Upper lobe of left lung (tissue), 6 donors: Measurements from ENCODE around the gene AFAP1L1. TPM values are rescaled to one million over a fixed set of nuclear protein-coding genes. Genes with fewer than 3 reads are reported as not detected.

Source experiments
- ATAC-seq, 2 donors: fragments of 200-7000 bp; cut with Tn5 transposase; one replicate each; pipeline ENCODE4 v1.9.1; 2022; ENCODE audit warnings: mild to moderate bottlenecking in 2 of 2, moderate library complexity in 2 of 2; ENCODE audit not compliant: low FRiP score in 2 of 2
- DNase-seq, 2 donors: peaks; one replicate each; pipeline ENCODE4 v3.0.0-alpha.2; 2019 to 2020
- H3K27ac ChIP-seq, 4 donors: fragments of 200-600 bp; sonication (generic); one replicate each; pipeline ENCODE4 v1.5.1; 2016 to 2019
- H3K27me3 ChIP-seq, 4 donors: fragments of 200-600 bp; sonication (generic); one replicate each; pipeline ENCODE4 v1.5.1; 2017 to 2019
- H3K36me3 ChIP-seq, 4 donors: fragments of 200-600 bp; sonication (generic); one replicate each; pipeline ENCODE4 v1.5.1; 2016 to 2019
- H3K4me1 ChIP-seq, 4 donors: fragments of 200-600 bp; sonication (generic); one replicate each; pipeline ENCODE4 v1.5.1; 2018 to 2019
- H3K4me3 ChIP-seq, 4 donors: fragments of 200-600 bp; sonication (generic); one replicate each; pipeline ENCODE4 v1.5.1; 2017 to 2019; ENCODE audit warnings: mild to moderate bottlenecking in 2 of 4, moderate library complexity in 1 of 4
- H3K9me3 ChIP-seq, 4 donors: fragments of 200-600 bp; sonication (generic); one replicate each; pipeline ENCODE4 v1.5.1; 2018 to 2019
- EP300 ChIP-seq, 4 donors: sonication (generic); formaldehyde crosslinking; IDR thresholded peaks; one replicate each; pipeline ENCODE4 v1.5.1; 2017; ENCODE audit warnings: antibody characterized with exemption in 4 of 4, control low read depth in 2 of 4
- POLR2A ChIP-seq, 4 donors: fragments of 450-650 bp; IDR thresholded peaks; one replicate each; pipeline ENCODE4 v1.5.1; 2016 to 2017; ENCODE audit warnings: antibody characterized with exemption in 4 of 4, mild to moderate bottlenecking in 2 of 4
- POLR2AphosphoS5 ChIP-seq, 2 donors: sonication (generic); formaldehyde crosslinking; IDR thresholded peaks; one replicate each; pipeline ENCODE4 v1.5.1; 2017; ENCODE audit warnings: antibody characterized with exemption in 2 of 2
- WGBS, 2 donors: methylation state at CpG; one replicate each; pipeline ENCODE4 v1.1.5; 2017 to 2018; 5-methylcytosine and 5-hydroxymethylcytosine counted together
- total RNA-seq, 6 donors: library from RNA; depleted of rRNA in 4 of 6; stranded (reverse); fragments of >200 nt in 4 of 6; gene quantifications; one replicate each; pipeline versions ENCODE4 v1.1.0 to v1.2.1, GENCODE V29; 2016 to 2021
- TF ChIP-seq, protein P1 (sequence below), 6 experiments: fragments of 450-650 bp in 4 of 6; fragments of 200-600 bp in 2 of 6; sonication (generic) in 2 of 6; IDR thresholded peaks; one replicate each; pipeline ENCODE4 v1.5.1; 2016 to 2019; ENCODE audit warnings: antibody characterized with exemption in 6 of 6
- donor health status: DM: no; HTN: no; CAD: no; lungs with moderate emphysema.
- donor health status: DM: no; HTN: yes; CAD: no; lungs with severe emphysema.

The AFAP1L1 gene
- total RNA-seq, 6 donors from 2014 or later = 15.1 to 40.8 (median 26.5) TPM

DNA sequence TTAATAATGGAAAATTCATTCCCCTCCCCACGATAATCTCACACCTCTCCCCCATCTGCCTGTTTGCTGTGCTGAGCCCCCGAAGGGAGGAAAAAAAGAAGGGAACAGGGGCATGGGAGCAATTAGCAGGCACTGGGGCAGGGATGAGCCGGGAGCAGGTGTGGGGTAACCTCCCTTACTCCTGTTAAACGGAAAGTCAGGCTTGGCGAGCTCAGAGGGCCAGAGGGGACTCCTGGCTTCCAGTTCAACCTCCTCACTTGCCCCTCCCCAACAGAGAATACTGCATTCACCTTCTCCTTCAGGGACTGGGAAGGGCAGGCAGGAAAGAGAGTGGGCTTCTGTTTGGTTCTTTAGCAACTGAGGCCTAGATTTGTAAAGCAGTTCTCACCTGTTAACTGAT lies 1.6 kb downstream of the AFAP1L1 start:
- peak overlapping the region; percentile 84 to 89 (median 89) for H3K27ac ChIP-seq
- no peak for DNase-seq
- H3K4me1 ChIP-seq = peaks cover 6 to 33% (median 20%) of the 10 kb centered on the region in 4 donors
- peaks cover 0 to 5% (median 0%) of the 10 kb centered on the region in 4 donors for H3K27me3 ChIP-seq
- TF ChIP-seq, protein P1, sequence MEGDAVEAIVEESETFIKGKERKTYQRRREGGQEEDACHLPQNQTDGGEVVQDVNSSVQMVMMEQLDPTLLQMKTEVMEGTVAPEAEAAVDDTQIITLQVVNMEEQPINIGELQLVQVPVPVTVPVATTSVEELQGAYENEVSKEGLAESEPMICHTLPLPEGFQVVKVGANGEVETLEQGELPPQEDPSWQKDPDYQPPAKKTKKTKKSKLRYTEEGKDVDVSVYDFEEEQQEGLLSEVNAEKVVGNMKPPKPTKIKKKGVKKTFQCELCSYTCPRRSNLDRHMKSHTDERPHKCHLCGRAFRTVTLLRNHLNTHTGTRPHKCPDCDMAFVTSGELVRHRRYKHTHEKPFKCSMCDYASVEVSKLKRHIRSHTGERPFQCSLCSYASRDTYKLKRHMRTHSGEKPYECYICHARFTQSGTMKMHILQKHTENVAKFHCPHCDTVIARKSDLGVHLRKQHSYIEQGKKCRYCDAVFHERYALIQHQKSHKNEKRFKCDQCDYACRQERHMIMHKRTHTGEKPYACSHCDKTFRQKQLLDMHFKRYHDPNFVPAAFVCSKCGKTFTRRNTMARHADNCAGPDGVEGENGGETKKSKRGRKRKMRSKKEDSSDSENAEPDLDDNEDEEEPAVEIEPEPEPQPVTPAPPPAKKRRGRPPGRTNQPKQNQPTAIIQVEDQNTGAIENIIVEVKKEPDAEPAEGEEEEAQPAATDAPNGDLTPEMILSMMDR (IDR thresholded peaks at IDR 0.05) = no peak
- TF ChIP-seq POLR2AphosphoS5 (IDR thresholded peaks at IDR 0.05) (no peak), POLR2A (IDR thresholded peaks at IDR 0.05) (no peak), EP300 (IDR thresholded peaks at IDR 0.05) (no peak)
- peak overlapping the region in 3 of 4 donors; percentile 62 to 74 (median 73) for H3K4me3 ChIP-seq
- 56 to 78% methylated on average over 5 of the region's 5 CpGs for WGBS, 2 donors
- H3K9me3 ChIP-seq = peaks cover 0 to 8% (median 4%) of the 10 kb centered on the region in 4 donors
- no peaks in the 10 kb centered on the region for H3K36me3 ChIP-seq
- no peak for ATAC-seq

DNA sequence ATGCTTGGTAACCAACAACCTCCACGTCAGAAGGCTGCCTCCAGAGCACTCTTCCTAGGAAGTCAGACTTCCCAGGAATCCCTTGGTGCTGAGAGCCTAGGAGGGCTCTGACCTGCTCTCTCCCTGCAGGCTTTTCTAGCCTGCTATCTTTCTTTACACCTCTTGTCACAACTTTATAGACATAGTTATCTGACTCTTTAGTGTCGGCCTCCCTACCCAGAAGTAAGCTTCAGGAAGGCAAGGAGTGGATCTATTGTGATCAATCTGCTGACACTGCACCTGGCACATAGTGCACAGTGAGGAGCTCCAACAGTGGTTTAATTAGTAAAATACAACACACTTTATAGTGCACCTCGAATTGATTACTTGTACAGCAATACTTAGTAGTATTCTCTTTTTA lies 2.3 kb downstream of the AFAP1L1 start:
- TF ChIP-seq POLR2AphosphoS5 (IDR thresholded peaks at IDR 0.05) (no peak), POLR2A (IDR thresholded peaks at IDR 0.05) (no peak), EP300 (IDR thresholded peaks at IDR 0.05) (no peak)
- TF ChIP-seq, protein P1 (IDR thresholded peaks at IDR 0.05) = no peak
- H3K4me3 ChIP-seq = peak overlapping the region in 1 of 4 donors; percentile 73

DNA sequence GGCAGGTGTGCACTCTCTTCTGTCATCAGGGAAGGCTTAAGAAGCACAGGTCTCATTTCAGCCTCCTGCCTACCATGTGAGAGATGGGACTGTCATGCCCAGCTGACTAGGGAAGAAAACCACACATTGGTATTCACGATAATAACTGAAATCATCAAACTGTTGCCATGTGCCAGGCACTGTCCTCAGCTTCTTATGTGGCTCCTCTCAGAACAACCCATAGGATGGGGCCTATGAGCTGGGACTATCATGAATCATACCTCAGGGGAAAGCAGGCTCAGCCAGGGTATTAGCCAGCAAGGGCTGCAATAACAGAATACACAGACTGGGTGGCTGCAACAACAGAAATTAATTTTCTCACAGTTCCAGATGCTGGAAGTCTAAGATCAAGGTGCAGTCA lies 3.3 kb downstream of the AFAP1L1 start:
- H3K9me3 ChIP-seq = no peaks in the 10 kb centered on the region
- DNase-seq (no peak), ATAC-seq (no peak)
- H3K27ac ChIP-seq = no peak overlapping the region
- no peak overlapping the region for H3K4me3 ChIP-seq
- H3K36me3 ChIP-seq = no peaks in the 10 kb centered on the region
- peaks cover 17 to 49% (median 31%) of the 10 kb centered on the region in 4 donors for H3K4me1 ChIP-seq
- TF ChIP-seq, protein P1 (IDR thresholded peaks at IDR 0.05) = no peak
- TF ChIP-seq EP300 (IDR thresholded peaks at IDR 0.05) = no peak
- TF ChIP-seq POLR2A (IDR thresholded peaks at IDR 0.05) = no peak
- no peak for TF ChIP-seq POLR2AphosphoS5 (IDR thresholded peaks at IDR 0.05)
- H3K27me3 ChIP-seq = peaks cover 0 to 5% (median 0%) of the 10 kb centered on the region in 4 donors
- 88 to 100% methylated on average over 1 of the region's 1 CpG for WGBS, 2 donors

More for the DNA sequence above, 2.3 kb downstream of the AFAP1L1 start:
- peaks cover 0 to 5% (median 0%) of the 10 kb centered on the region in 4 donors for H3K27me3 ChIP-seq
- DNase-seq (no peak), ATAC-seq (no peak)
- no peaks in the 10 kb centered on the region for H3K36me3 ChIP-seq
- H3K9me3 ChIP-seq = peaks cover 0 to 1% (median 0%) of the 10 kb centered on the region in 4 donors
- H3K27ac ChIP-seq = peak overlapping the region; percentile 84 to 89 (median 89)
- peaks cover 7 to 39% (median 26%) of the 10 kb centered on the region in 4 donors for H3K4me1 ChIP-seq
- 56 to 66% methylated on average over 3 of the region's 3 CpGs for WGBS, 2 donors

DNA sequence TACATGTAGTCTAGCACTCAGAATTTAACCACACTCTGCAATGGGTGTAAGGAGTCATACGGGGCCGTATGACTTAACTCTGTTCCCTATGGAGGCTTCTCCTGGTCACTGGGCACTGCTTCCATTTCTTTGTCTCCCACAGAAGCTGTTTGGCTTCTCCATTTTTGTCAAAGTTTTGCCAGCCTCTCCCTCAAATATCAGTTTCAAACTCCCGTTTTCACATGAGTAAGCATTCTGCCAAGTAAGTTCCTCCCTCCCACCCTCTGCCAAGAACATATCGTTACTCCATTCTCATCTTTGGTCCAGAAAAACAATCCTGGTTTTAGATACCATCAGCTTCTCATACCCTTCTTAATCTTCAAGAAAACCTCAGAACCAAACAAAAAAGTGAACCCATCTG lies 6.1 kb downstream of the AFAP1L1 start:
- TF ChIP-seq EP300 (IDR thresholded peaks at IDR 0.05) = no peak
- TF ChIP-seq, protein P1 (IDR thresholded peaks at IDR 0.05) = no peak
- TF ChIP-seq POLR2A (IDR thresholded peaks at IDR 0.05) = no peak
- no peak for TF ChIP-seq POLR2AphosphoS5 (IDR thresholded peaks at IDR 0.05)
- Histone ChIP-seq H3K36me3 (no peaks in the 10 kb centered on the region), H3K9me3 (no peaks in the 10 kb centered on the region), H3K27ac (peak overlapping the region in 2 of 4 donors; percentile 31 to 57), H3K4me3 (no peak overlapping the region), H3K4me1 (peaks cover 11 to 34% (median 27%) of the 10 kb centered on the region in 4 donors), H3K27me3 (no peaks in the 10 kb centered on the region)
- ATAC-seq (peak in 1 of 2 donors; percentile 51), DNase-seq (no peak)
- 50 to 61% methylated on average over 4 of the region's 4 CpGs for WGBS, 2 donors
